Endodermal cell (in vitro differentiated cells): ENCODE results near the gene KIFAP3. TPM values are rescaled to one million over a fixed set of nuclear protein-coding genes. Genes with fewer than 3 reads are reported as not detected.

Source experiments
- DNase-seq: peaks from one replicate; pipeline ENCODE4 v3.0.0-alpha.2; 2017
- H3K27ac ChIP-seq: 2 replicates; pipeline ENCODE4 v1.5.1; 2013; ENCODE audit warnings: mild to moderate bottlenecking, low read depth, low read length, moderate library complexity
- H3K27me3 ChIP-seq: 2 replicates; pipeline ENCODE4 v1.6.1; 2013; ENCODE audit warnings: mild to moderate bottlenecking, low read length, moderate library complexity; ENCODE audit not compliant: insufficient read depth, control insufficient read depth, poor library complexity, severe bottlenecking
- H3K36me3 ChIP-seq: 2 replicates; pipeline ENCODE4 v1.7.0; 2013; ENCODE audit warnings: mild to moderate bottlenecking, low read length, moderate library complexity; ENCODE audit not compliant: control insufficient read depth, insufficient read depth
- H3K4me1 ChIP-seq: one replicate; pipeline ENCODE4 v1.7.0; 2013; ENCODE audit warnings: low read length; ENCODE audit not compliant: control insufficient read depth, insufficient read depth
- H3K4me3 ChIP-seq: 2 replicates; pipeline ENCODE4 v1.5.1; 2013; ENCODE audit warnings: mild to moderate bottlenecking, low read length, moderate library complexity
- H3K9ac ChIP-seq: 2 replicates; pipeline ENCODE4 v1.6.1; 2013; ENCODE audit warnings: mild to moderate bottlenecking, low read length, moderate library complexity; ENCODE audit not compliant: poor library complexity, severe bottlenecking; ENCODE audit errors: extremely low read depth
- H3K9me3 ChIP-seq: 2 replicates; pipeline ENCODE4 v1.6.1; 2013; ENCODE audit warnings: mild to moderate bottlenecking, low read length, moderate library complexity; ENCODE audit not compliant: control insufficient read depth
- H3K27ac Mint-ChIP-seq: 2 replicates; pipeline ENCODE4 v1.8.0; 2020; ENCODE audit warnings: mixed read lengths
- H3K27me3 Mint-ChIP-seq: 2 replicates; pipeline ENCODE4 v1.8.0; 2021; ENCODE audit warnings: mild to moderate bottlenecking, mixed read lengths; ENCODE audit not compliant: insufficient read depth
- H3K36me3 Mint-ChIP-seq: 2 replicates; pipeline ENCODE4 v1.8.0; 2020; ENCODE audit warnings: low read depth, mixed read lengths
- H3K4me1 Mint-ChIP-seq: 2 replicates; pipeline ENCODE4 v1.8.0; 2020; ENCODE audit warnings: mixed read lengths
- H3K4me3 Mint-ChIP-seq: 2 replicates; pipeline ENCODE4 v1.8.0; 2020; ENCODE audit warnings: mild to moderate bottlenecking, moderate library complexity, mixed read lengths
- H3K9me3 Mint-ChIP-seq: 2 replicates; pipeline ENCODE4 v1.8.0; 2020; ENCODE audit warnings: mild to moderate bottlenecking, mixed read lengths
- CTCF ChIP-seq: fragments of 200-600 bp; sonication (generic); conservative IDR thresholded peaks from 2 replicates; pipeline ENCODE4 v1.5.0; 2021; ENCODE audit warnings: antibody characterized with exemption, mild to moderate bottlenecking
- WGBS, 2 experiments: methylation state at CpG; one replicate each; pipeline versions ENCODE4 v1.1.5 to v1.1.7; 2013; ENCODE audit warnings: missing lambda C conversion rate in 2 of 2, mixed read lengths in 1 of 2; ENCODE audit not compliant: insufficient coverage in 1 of 2, insufficient read length in 1 of 2; 5-methylcytosine and 5-hydroxymethylcytosine counted together
- total RNA-seq, 2 donors: library from RNA; stranded (reverse); fragmentation: NEBNext Ultra II Directional in 1 of 2; extraction: Animal tissue kit (Norgen Biotek cat#: 25700) in 1 of 2; gene quantifications; 2 replicates in 1 of 2; 3 replicates in 1 of 2; pipeline ENCODE4 v1.2.1, GENCODE V29; 2021

Gene KIFAP3
- total RNA-seq, 2 donors from 2014 or later, result 8.9 to 14.5 TPM

GRCh38 chr1:169946206-169946605 lies 128.3 kb downstream of the KIFAP3 start:
- no peaks in the 10 kb centered on the region for H3K9me3 Mint-ChIP-seq
- Histone ChIP-seq H3K9ac (no peak overlapping the region), H3K27me3 (no peaks in the 10 kb centered on the region), H3K27ac (no peak overlapping the region), H3K36me3 (no peaks in the 10 kb centered on the region), H3K4me1 (no peaks in the 10 kb centered on the region), H3K9me3 (no peaks in the 10 kb centered on the region), H3K4me3 (no peak overlapping the region)
- no peaks in the 10 kb centered on the region for H3K4me1 Mint-ChIP-seq
- no peak for TF ChIP-seq CTCF
- H3K27me3 Mint-ChIP-seq, result no peaks in the 10 kb centered on the region
- H3K4me3 Mint-ChIP-seq, result no peak overlapping the region
- no peaks in the 10 kb centered on the region for H3K36me3 Mint-ChIP-seq
- no peak overlapping the region for H3K27ac Mint-ChIP-seq
- no peak for DNase-seq

- no peak for TF ChIP-seq CTCF
- DNase-seq, result peak; percentile 42
- WGBS, 2 experiments, result 93% methylated on average over 4 of the region's 4 CpGs; no CpG with 5 or more reads in 1 of the 2 experiments
- H3K27me3 ChIP-seq, result no peaks in the 10 kb centered on the region
- H3K27ac Mint-ChIP-seq, result no peak overlapping the region
- no peaks in the 10 kb centered on the region for H3K4me1 ChIP-seq
- no peak overlapping the region for H3K4me3 Mint-ChIP-seq
- H3K4me1 Mint-ChIP-seq, result no peaks in the 10 kb centered on the region
- H3K27me3 Mint-ChIP-seq, result no peaks in the 10 kb centered on the region
- no peak overlapping the region for H3K4me3 ChIP-seq
- H3K36me3 ChIP-seq, result no peaks in the 10 kb centered on the region
- H3K9ac ChIP-seq, result no peak overlapping the region
- H3K9me3 Mint-ChIP-seq, result no peaks in the 10 kb centered on the region
- no peaks in the 10 kb centered on the region for H3K36me3 Mint-ChIP-seq
- H3K27ac ChIP-seq, result no peak overlapping the region
- H3K9me3 ChIP-seq, result no peaks in the 10 kb centered on the region
Observed at GRCh38 chr1:169945181-169945580, 129.3 kb downstream of the KIFAP3 start.

GRCh38 chr1:169944621-169945020 lies 129.9 kb downstream of the KIFAP3 start:
- H3K4me3 Mint-ChIP-seq, result no peak overlapping the region
- H3K9me3 Mint-ChIP-seq, result no peaks in the 10 kb centered on the region
- peak; percentile 50 for DNase-seq
- WGBS, 2 experiments, result 83 to 94% methylated on average over 1 to 3 of the region's 3 CpGs
- H3K27me3 ChIP-seq, result no peaks in the 10 kb centered on the region
- H3K36me3 Mint-ChIP-seq, result no peaks in the 10 kb centered on the region
- H3K4me1 Mint-ChIP-seq, result no peaks in the 10 kb centered on the region
- H3K4me1 ChIP-seq, result no peaks in the 10 kb centered on the region
- H3K27ac ChIP-seq, result no peak overlapping the region
- no peaks in the 10 kb centered on the region for H3K9me3 ChIP-seq
- no peaks in the 10 kb centered on the region for H3K36me3 ChIP-seq
- H3K9ac ChIP-seq, result no peak overlapping the region
- no peaks in the 10 kb centered on the region for H3K27me3 Mint-ChIP-seq
- H3K27ac Mint-ChIP-seq, result no peak overlapping the region
- no peak overlapping the region for H3K4me3 ChIP-seq
- no peak for TF ChIP-seq CTCF
